H54 (cell line): ENCODE data around the gene PLXDC1.

ENCODE experiments used
- DNase-seq: peaks from one replicate; pipeline ENCODE4 v3.0.0; 2011; ENCODE audit warnings: low spot score, mixed read lengths; ENCODE audit not compliant: insufficient read length
- FAIRE-seq: peaks from 3 replicates; lab custom pipeline; 2011; peaks lifted over from hg19 to GRCh38; lab: Jason Lieb, UNC
- POLR2A ChIP-seq: IDR thresholded peaks from 2 replicates; pipeline ENCODE4 v1.6.1; 2011; ENCODE audit warnings: low read depth, mild to moderate bottlenecking, low read length

Gene PLXDC1

GRCh38 chr17:39096508-39097149, 54.8 kb downstream of the PLXDC1 start:
- DNase-seq (no peak), FAIRE-seq (no peak)
- TF ChIP-seq POLR2A, result no peak

GRCh38 chr17:39095309-39095686, 56.1 kb downstream of the PLXDC1 start:
- DNase-seq (no peak), FAIRE-seq (no peak)
- TF ChIP-seq POLR2A, result no peak

GRCh38 chr17:39094607-39095308, 56.7 kb downstream of the PLXDC1 start:
- TF ChIP-seq POLR2A, result no peak
- FAIRE-seq, result no peak
- no peak for DNase-seq

GRCh38 chr17:39092692-39093230, 58.7 kb downstream of the PLXDC1 start:
- FAIRE-seq (no peak), DNase-seq (no peak)
- TF ChIP-seq POLR2A, result no peak

GRCh38 chr17:39090908-39091665, 60.4 kb downstream of the PLXDC1 start:
- DNase-seq, result no peak
- no peak for TF ChIP-seq POLR2A

GRCh38 chr17:39090400-39090799, 61.0 kb downstream of the PLXDC1 start:
- FAIRE-seq, result no peak
- no peak for DNase-seq
- TF ChIP-seq POLR2A, result no peak

More at GRCh38 chr17:39090908-39091665, 60.4 kb downstream of the PLXDC1 start:
- FAIRE-seq, result no peak

- FAIRE-seq (no peak), DNase-seq (no peak)
- no peak for TF ChIP-seq POLR2A
These were observed 66.9 kb downstream of the PLXDC1 start for GRCh38 chr17:39084558-39084957.

GRCh38 chr17:39083270-39083669, 68.2 kb downstream of the PLXDC1 start:
- FAIRE-seq (no peak), DNase-seq (no peak)
- TF ChIP-seq POLR2A, result no peak

GRCh38 chr17:39082482-39082881, 69.0 kb downstream of the PLXDC1 start:
- no peak for TF ChIP-seq POLR2A
- FAIRE-seq (no peak), DNase-seq (no peak)

- no peak for FAIRE-seq
- TF ChIP-seq POLR2A, result no peak
- DNase-seq, result no peak
These were observed 69.6 kb downstream of the PLXDC1 start for GRCh38 chr17:39081851-39082250.

- no peak for DNase-seq
- no peak for FAIRE-seq
- TF ChIP-seq POLR2A, result no peak
These were observed 70.9 kb downstream of the PLXDC1 start for GRCh38 chr17:39080421-39081078.

GRCh38 chr17:39079836-39080235, 71.6 kb downstream of the PLXDC1 start:
- no peak for TF ChIP-seq POLR2A
- DNase-seq (no peak), FAIRE-seq (no peak)

- no peak for FAIRE-seq
These were observed 73.6 kb downstream of the PLXDC1 start for GRCh38 chr17:39077866-39078265.

More at GRCh38 chr17:39077866-39078265, 73.6 kb downstream of the PLXDC1 start:
- no peak for TF ChIP-seq POLR2A
- DNase-seq, result no peak
